ENCODE measurements around the gene ZNF263. TPM values are rescaled to one million over a fixed set of nuclear protein-coding genes. Genes with fewer than 3 reads are reported as not detected.

The ZNF263 gene
- total and polyA plus RNA-seq, 2 of the 13 experiments (the other 11 are each of a cell fraction or from before 2014, with no cell fraction given) = 10.2 to 41.2 TPM

DNA sequence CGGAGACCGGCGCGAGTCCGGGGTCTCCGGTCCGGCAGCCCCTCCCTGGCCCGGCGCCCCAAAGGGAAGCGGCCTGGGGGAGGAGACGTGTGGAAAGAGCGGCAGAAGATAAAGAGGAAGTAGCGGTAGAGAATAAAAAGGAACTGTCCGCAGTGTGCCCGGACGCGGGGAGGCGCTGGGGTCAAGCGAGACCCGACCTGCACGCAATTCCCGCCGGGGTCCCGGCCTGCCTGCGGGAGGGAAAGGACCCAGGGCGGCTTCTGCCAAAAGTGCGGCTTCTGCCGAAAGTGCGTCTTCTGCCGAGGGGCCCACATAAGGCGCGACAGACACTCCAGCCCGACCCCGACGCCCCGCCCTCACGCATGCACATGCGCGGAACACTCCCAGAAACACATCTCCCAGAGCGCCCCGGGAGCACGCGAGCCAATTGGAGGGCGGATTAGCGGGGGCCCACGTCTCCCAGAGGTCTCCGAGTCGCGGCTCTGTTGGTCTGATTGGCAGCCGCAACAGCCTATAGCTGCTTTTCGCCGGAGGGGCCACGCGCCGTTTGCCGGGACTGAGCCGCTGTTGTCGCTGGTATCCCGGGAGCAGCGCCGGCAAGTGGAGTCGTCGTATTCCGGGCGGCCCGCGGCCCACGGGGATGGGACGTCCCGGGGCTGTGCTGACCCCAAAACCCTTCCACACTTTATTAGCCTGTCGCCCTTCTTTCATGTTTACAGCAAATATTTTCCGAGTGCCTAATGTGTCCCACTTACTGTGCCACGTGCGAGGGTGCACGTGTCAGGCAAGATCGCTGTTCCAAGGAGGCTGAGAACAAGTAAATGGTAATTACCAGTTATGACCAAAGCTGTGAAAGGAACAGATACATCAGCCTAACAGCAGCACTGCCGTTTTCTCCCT lies 18.9 kb upstream of the ZNF263 start (continued):
- TF ChIP-seq, protein P1, sequence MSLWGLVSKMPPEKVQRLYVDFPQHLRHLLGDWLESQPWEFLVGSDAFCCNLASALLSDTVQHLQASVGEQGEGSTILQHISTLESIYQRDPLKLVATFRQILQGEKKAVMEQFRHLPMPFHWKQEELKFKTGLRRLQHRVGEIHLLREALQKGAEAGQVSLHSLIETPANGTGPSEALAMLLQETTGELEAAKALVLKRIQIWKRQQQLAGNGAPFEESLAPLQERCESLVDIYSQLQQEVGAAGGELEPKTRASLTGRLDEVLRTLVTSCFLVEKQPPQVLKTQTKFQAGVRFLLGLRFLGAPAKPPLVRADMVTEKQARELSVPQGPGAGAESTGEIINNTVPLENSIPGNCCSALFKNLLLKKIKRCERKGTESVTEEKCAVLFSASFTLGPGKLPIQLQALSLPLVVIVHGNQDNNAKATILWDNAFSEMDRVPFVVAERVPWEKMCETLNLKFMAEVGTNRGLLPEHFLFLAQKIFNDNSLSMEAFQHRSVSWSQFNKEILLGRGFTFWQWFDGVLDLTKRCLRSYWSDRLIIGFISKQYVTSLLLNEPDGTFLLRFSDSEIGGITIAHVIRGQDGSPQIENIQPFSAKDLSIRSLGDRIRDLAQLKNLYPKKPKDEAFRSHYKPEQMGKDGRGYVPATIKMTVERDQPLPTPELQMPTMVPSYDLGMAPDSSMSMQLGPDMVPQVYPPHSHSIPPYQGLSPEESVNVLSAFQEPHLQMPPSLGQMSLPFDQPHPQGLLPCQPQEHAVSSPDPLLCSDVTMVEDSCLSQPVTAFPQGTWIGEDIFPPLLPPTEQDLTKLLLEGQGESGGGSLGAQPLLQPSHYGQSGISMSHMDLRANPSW (CRISPR knock-in tag; IDR thresholded peaks at IDR 0.05; ENCODE audit: borderline replicate concordance) = no peak
- TF ChIP-seq KDM6A (CRISPR knock-in tag; IDR thresholded peaks at IDR 0.05; ENCODE audit: low read depth) (no peak; the same call in 1 of the 2 replicates), PLRG1 (conservative IDR thresholded peaks at IDR 0.05) (no peak), BORCS8-MEF2B (CRISPR knock-in tag; IDR thresholded peaks at IDR 0.05) (0 out of 2 replicates have a peak, but pooled peaks have one; percentile 23), EED (CRISPR knock-in tag; IDR thresholded peaks at IDR 0.05) (peak; percentile 69), HOXD1 (CRISPR knock-in tag; IDR thresholded peaks at IDR 0.05) (no peak), MTA3 (CRISPR knock-in tag; IDR thresholded peaks at IDR 0.05) (no peak), MAFG (CRISPR knock-in tag; IDR thresholded peaks at IDR 0.05) (no peak), KDM3A (CRISPR knock-in tag; IDR thresholded peaks at IDR 0.05; ENCODE audit: low read depth) (peak; percentile 41; the same call in 1 of the 2 replicates), KLF16 (CRISPR knock-in tag; IDR thresholded peaks at IDR 0.05) (peak in 1 of 2 experiments; percentile 61; a peak in 1 of 4 replicates), SOX13 (IDR thresholded peaks at IDR 0.05) (no peak), SOX13 (CRISPR knock-in tag; conservative IDR thresholded peaks at IDR 0.05 in 1 of 2, IDR thresholded peaks at IDR 0.05 in 1 of 2) (no peak; a peak in 1 of 4 replicates), ETV6 (CRISPR knock-in tag; conservative IDR thresholded peaks at IDR 0.05) (peak; percentile 33; the same call in 1 of the 2 replicates), ZNF143 (CRISPR knock-in tag; IDR thresholded peaks at IDR 0.05) (peak; percentile 90), NPAS2 (CRISPR knock-in tag; IDR thresholded peaks at IDR 0.05; ENCODE audit: borderline replicate concordance) (no peak), RBAK (CRISPR knock-in tag; IDR thresholded peaks at IDR 0.05) (no peak)
- TF ChIP-seq, protein P2, sequence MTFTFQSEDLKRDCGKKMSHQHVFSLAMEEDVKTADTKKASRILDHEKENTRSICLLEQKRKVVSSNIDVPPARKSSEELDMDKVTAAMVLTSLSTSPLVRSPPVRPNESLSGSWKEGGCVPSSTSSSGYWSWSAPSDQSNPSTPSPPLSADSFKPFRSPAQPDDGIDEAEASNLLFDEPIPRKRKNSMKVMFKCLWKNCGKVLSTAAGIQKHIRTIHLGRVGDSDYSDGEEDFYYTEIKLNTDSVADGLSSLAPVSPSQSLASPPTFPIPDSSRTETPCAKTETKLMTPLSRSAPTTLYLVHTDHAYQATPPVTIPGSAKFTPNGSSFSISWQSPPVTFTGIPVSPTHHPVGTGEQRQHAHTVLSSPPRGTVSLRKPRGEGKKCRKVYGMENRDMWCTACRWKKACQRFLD (CRISPR knock-in tag; IDR thresholded peaks at IDR 0.05; ENCODE audit: borderline replicate concordance) = peak; percentile 33; the same call in 1 of the 2 replicates
- TF ChIP-seq, protein P3, sequence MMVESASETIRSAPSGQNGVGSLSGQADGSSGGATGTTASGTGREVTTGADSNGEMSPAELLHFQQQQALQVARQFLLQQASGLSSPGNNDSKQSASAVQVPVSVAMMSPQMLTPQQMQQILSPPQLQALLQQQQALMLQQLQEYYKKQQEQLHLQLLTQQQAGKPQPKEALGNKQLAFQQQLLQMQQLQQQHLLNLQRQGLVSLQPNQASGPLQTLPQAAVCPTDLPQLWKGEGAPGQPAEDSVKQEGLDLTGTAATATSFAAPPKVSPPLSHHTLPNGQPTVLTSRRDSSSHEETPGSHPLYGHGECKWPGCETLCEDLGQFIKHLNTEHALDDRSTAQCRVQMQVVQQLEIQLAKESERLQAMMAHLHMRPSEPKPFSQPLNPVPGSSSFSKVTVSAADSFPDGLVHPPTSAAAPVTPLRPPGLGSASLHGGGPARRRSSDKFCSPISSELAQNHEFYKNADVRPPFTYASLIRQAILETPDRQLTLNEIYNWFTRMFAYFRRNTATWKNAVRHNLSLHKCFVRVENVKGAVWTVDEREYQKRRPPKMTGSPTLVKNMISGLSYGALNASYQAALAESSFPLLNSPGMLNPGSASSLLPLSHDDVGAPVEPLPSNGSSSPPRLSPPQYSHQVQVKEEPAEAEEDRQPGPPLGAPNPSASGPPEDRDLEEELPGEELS (CRISPR knock-in tag; IDR thresholded peaks at IDR 0.05) = peak; percentile 43

Measured in HepG2 (cell line).